ENCODE measurements around the gene PIN4.

DNA sequence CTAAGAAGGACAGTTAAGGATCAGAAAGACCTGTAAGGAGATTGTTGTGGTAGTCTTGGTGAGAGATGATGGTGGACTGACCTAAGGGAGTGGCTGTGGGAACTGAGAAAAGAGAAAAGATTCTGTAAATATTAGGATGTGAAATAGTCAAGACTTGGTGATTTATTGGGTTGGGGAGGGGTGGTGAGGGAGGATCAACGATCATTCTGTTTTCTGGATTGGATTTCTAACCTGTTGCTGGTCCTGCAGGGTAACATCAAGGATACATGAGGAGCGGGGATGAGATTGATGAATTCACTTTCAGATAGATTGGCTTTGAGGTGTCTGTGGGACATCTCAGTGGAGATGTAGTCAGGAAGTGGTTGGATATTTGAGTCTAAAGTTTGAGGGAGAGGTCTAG is 1.4 kb downstream of the PIN4 start:
- TF ChIP-seq POLR2A (IDR thresholded peaks at IDR 0.05; ENCODE audit: control extremely low read depth in 1 of 2, low read depth in 2 of 2, low read length in 2 of 2), result no peak
- no peak for TF ChIP-seq EP300 (IDR thresholded peaks at IDR 0.05; ENCODE audit: borderline replicate concordance in 1 of 2, low read depth in 2 of 2, low read length in 2 of 2)
- TF ChIP-seq SP1 (IDR thresholded peaks at IDR 0.05; ENCODE audit: low read depth, low read length), result no peak
- TF ChIP-seq SUZ12 (IDR thresholded peaks at IDR 0.05; ENCODE audit: low read length), result no peak
- TF ChIP-seq TAF1 (IDR thresholded peaks at IDR 0.05; ENCODE audit: low read depth, low read length), result no peak
- no peak for TF ChIP-seq CTCF (IDR thresholded peaks at IDR 0.05; ENCODE audit: control extremely low read depth in 1 of 3, insufficient read depth in 1 of 3, low read depth in 1 of 3, low read length in 3 of 3)
- no peak for TF ChIP-seq EZH2 (IDR thresholded peaks at IDR 0.05; ENCODE audit: low read depth, low read length, severe bottlenecking)

Data from H1 (cell line).